CD14-positive monocyte (primary cell): Measurements from ENCODE around the gene HPGD. TPM values are rescaled to one million over a fixed set of nuclear protein-coding genes. Genes with fewer than 3 reads are reported as not detected.

Experiments used
- DNase-seq, 3 donors: peaks; one replicate each; pipeline ENCODE4 v3.0.0-alpha.2; 2011 to 2022
- H2AFZ ChIP-seq: 2 replicates; pipeline ENCODE4 v1.6.0; 2012; ENCODE audit warnings: mild to moderate bottlenecking, low read depth, low read length, inconsistent platforms; ENCODE audit not compliant: insufficient read depth, poor library complexity, severe bottlenecking
- H3K27ac ChIP-seq, 2 donors: 1 replicate in 1 of 2; 2 replicates in 1 of 2; pipeline ENCODE4 v1.5.1; 2012 to 2013; ENCODE audit warnings: low read length in 2 of 2, control low read depth in 1 of 2, inconsistent platforms in 1 of 2, low read depth in 1 of 2, mild to moderate bottlenecking in 1 of 2
- H3K27me3 ChIP-seq, 2 donors: one replicate each; pipeline versions ENCODE4 v1.6.0 to v1.6.1; 2011 to 2013; ENCODE audit warnings: low read length in 2 of 2; ENCODE audit not compliant: control insufficient read depth in 2 of 2, insufficient read depth in 2 of 2
- H3K36me3 ChIP-seq, 2 donors: replicated peaks in 1 of 2; 1 replicate in 1 of 2; 2 replicates in 1 of 2; pipeline versions ENCODE4 v1.5.1 to v1.6.1; 2012 to 2013; ENCODE audit warnings: low read length in 2 of 2, control low read depth in 1 of 2, inconsistent platforms in 1 of 2, mild to moderate bottlenecking in 1 of 2; ENCODE audit not compliant: insufficient read depth in 2 of 2, control insufficient read depth in 1 of 2
- H3K4me1 ChIP-seq, 2 donors: 1 replicate in 1 of 2; 2 replicates in 1 of 2; pipeline versions ENCODE4 v1.5.1 to v1.6.1; 2012 to 2013; ENCODE audit warnings: low read length in 2 of 2, control low read depth in 1 of 2, inconsistent platforms in 1 of 2, mild to moderate bottlenecking in 1 of 2, moderate library complexity in 1 of 2; ENCODE audit not compliant: insufficient read depth in 2 of 2, control insufficient read depth in 1 of 2
- H3K4me2 ChIP-seq: replicated peaks from 2 replicates; pipeline ENCODE3; 2012; ENCODE audit warnings: low read length, moderate library complexity, mild to moderate bottlenecking; ENCODE audit not compliant: poor library complexity, severe bottlenecking; ENCODE audit errors: extremely low read depth
- H3K4me3 ChIP-seq, 3 experiments: fragments of 200-600 bp in 1 of 3; sonication (generic) in 1 of 3; replicated peaks in 1 of 3; 1 replicate in 2 of 3; 2 replicates in 1 of 3; pipeline ENCODE4 v1.5.1; 2011 to 2013; ENCODE audit warnings: low read length in 3 of 3, mild to moderate bottlenecking in 3 of 3, control low read depth in 2 of 3, low read depth in 2 of 3, inconsistent platforms in 1 of 3, moderate library complexity in 1 of 3
- H3K79me2 ChIP-seq: 2 replicates; pipeline ENCODE4 v1.6.0; 2012; ENCODE audit warnings: mild to moderate bottlenecking, control low read depth, inconsistent platforms, low read length, moderate library complexity; ENCODE audit not compliant: insufficient read depth
- H3K9ac ChIP-seq: 2 replicates; pipeline ENCODE4 v1.6.0; 2017; ENCODE audit warnings: low read length, mild to moderate bottlenecking; ENCODE audit not compliant: insufficient read depth, poor library complexity, severe bottlenecking
- H3K9me3 ChIP-seq, 2 donors: replicated peaks in 1 of 2; 1 replicate in 1 of 2; 2 replicates in 1 of 2; pipeline versions ENCODE4 v1.5.1 to v1.6.1; 2012 to 2013; ENCODE audit warnings: low read length in 2 of 2, control low read depth in 1 of 2; ENCODE audit not compliant: control insufficient read depth in 1 of 2, insufficient read depth in 1 of 2
- H4K20me1 ChIP-seq: 2 replicates; pipeline ENCODE4 v1.6.0; 2012; ENCODE audit warnings: mild to moderate bottlenecking, low read length, control low read depth, moderate library complexity; ENCODE audit not compliant: insufficient read depth
- H3K27ac Mint-ChIP-seq, 7 donors: one replicate each; pipeline ENCODE4 v1.8.0; 2020; ENCODE audit warnings: mild to moderate bottlenecking in 7 of 7, mixed read lengths in 7 of 7, moderate library complexity in 6 of 7, inconsistent platforms in 2 of 7
- H3K27me3 Mint-ChIP-seq, 3 donors: one replicate each; pipeline ENCODE4 v1.8.0; 2021 to 2022; ENCODE audit warnings: low read depth in 3 of 3, mild to moderate bottlenecking in 3 of 3, mixed read lengths in 3 of 3, moderate library complexity in 3 of 3, inconsistent platforms in 1 of 3
- H3K36me3 Mint-ChIP-seq, 2 donors: one replicate each; pipeline ENCODE4 v1.8.0; 2020; ENCODE audit warnings: mixed read lengths in 2 of 2, inconsistent platforms in 1 of 2, mild to moderate bottlenecking in 1 of 2
- H3K4me1 Mint-ChIP-seq: one replicate; pipeline ENCODE4 v1.8.0; 2020; ENCODE audit warnings: mild to moderate bottlenecking, mixed read lengths
- H3K4me3 Mint-ChIP-seq, 2 donors: one replicate each; pipeline ENCODE4 v1.8.0; 2020; ENCODE audit warnings: mild to moderate bottlenecking in 2 of 2, mixed read lengths in 2 of 2, moderate library complexity in 1 of 2
- H3K9me3 Mint-ChIP-seq, 7 donors: one replicate each; pipeline ENCODE4 v1.8.0; 2020 to 2022; ENCODE audit warnings: mixed read lengths in 7 of 7, mild to moderate bottlenecking in 6 of 7, moderate library complexity in 6 of 7, inconsistent platforms in 2 of 7
- WGBS: methylation state at CpG from one replicate; pipeline ENCODE4 v1.1.5; 2013; ENCODE audit warnings: missing lambda C conversion rate; ENCODE audit not compliant: insufficient coverage; 5-methylcytosine and 5-hydroxymethylcytosine counted together
- intact Hi-C, 2 donors: fragments of 100-400 bp; cut with micrococcal nuclease; formaldehyde crosslinking; loops; one replicate each; pipeline versions ENCODE4 v1.15.0 to v1.15.1; 2023
- polyA plus RNA-seq, 3 donors: library from polyadenylated mRNA; depleted of rRNA in 1 of 3; unstranded in 2 of 3; stranded (reverse) in 1 of 3; fragments of 300-500 nt in 2 of 3; fragments of >200 nt in 1 of 3; fragmentation: Illumina TruSeq in 2 of 3; gene quantifications; 1 replicate in 2 of 3; 2 replicates in 1 of 3; pipeline ENCODE4 v1.2.3, GENCODE V29; 2012 to 2021
- TF ChIP-seq, protein P1 (sequence below): fragments of 200-600 bp; IDR thresholded peaks from one replicate; pipeline ENCODE4 v1.8.0; 2022; ENCODE audit warnings: antibody characterized with exemption, mild to moderate bottlenecking

Gene HPGD
- polyA plus RNA-seq, 3 donors: 0.17 to 2.3 (median 1.3) TPM

GRCh38 chr4:174559894-174560293, 37.6 kb upstream of the HPGD start:
- H3K4me3 ChIP-seq: no peak overlapping the region
- no peaks in the 10 kb centered on the region for H3K36me3 ChIP-seq
- TF ChIP-seq, protein P1, sequence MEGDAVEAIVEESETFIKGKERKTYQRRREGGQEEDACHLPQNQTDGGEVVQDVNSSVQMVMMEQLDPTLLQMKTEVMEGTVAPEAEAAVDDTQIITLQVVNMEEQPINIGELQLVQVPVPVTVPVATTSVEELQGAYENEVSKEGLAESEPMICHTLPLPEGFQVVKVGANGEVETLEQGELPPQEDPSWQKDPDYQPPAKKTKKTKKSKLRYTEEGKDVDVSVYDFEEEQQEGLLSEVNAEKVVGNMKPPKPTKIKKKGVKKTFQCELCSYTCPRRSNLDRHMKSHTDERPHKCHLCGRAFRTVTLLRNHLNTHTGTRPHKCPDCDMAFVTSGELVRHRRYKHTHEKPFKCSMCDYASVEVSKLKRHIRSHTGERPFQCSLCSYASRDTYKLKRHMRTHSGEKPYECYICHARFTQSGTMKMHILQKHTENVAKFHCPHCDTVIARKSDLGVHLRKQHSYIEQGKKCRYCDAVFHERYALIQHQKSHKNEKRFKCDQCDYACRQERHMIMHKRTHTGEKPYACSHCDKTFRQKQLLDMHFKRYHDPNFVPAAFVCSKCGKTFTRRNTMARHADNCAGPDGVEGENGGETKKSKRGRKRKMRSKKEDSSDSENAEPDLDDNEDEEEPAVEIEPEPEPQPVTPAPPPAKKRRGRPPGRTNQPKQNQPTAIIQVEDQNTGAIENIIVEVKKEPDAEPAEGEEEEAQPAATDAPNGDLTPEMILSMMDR: no peak
- Mint-ChIP-seq H3K4me3 (no peak overlapping the region), H3K27me3 (peaks cover 0 to 3% (median 0%) of the 10 kb centered on the region in 3 donors), H3K27ac (no peak overlapping the region), H3K9me3 (peaks cover 0 to 2% (median 1%) of the 10 kb centered on the region in 7 donors), H3K4me1 (no peaks in the 10 kb centered on the region), H3K36me3 (no peaks in the 10 kb centered on the region)
- no peak overlapping the region for H3K4me2 ChIP-seq
- no peaks in the 10 kb centered on the region for H4K20me1 ChIP-seq
- no peaks in the 10 kb centered on the region for H3K4me1 ChIP-seq
- H3K27me3 ChIP-seq: no peaks in the 10 kb centered on the region
- no peak overlapping the region for H2AFZ ChIP-seq
- no peak overlapping the region for H3K27ac ChIP-seq
- no peak for DNase-seq
- no CpG with 5 or more reads among the region's 2 CpGs for whole genome bisulfite sequencing
- intact Hi-C loops: no loop called here
- H3K79me2 ChIP-seq: no peaks in the 10 kb centered on the region
- no peak overlapping the region for H3K9ac ChIP-seq
- H3K9me3 ChIP-seq: no peaks in the 10 kb centered on the region

- no peaks in the 10 kb centered on the region for H3K27me3 ChIP-seq
- H3K9me3 ChIP-seq: peaks cover 0 to 8% of the 10 kb centered on the region in 2 donors
- no peaks in the 10 kb centered on the region for H4K20me1 ChIP-seq
- H3K27me3 Mint-ChIP-seq: peaks cover 0 to 3% (median 0%) of the 10 kb centered on the region in 3 donors
- no peaks in the 10 kb centered on the region for H3K36me3 ChIP-seq
- intact Hi-C loops: no loop called here
- no peaks in the 10 kb centered on the region for H3K4me1 ChIP-seq
- H2AFZ ChIP-seq: no peak overlapping the region
- WGBS: no CpG with 5 or more reads among the region's 4 CpGs
- no peak overlapping the region for H3K4me3 ChIP-seq
- no peak overlapping the region for H3K27ac Mint-ChIP-seq
- H3K79me2 ChIP-seq: no peaks in the 10 kb centered on the region
- peaks cover 3 to 14% (median 7%) of the 10 kb centered on the region in 7 donors for H3K9me3 Mint-ChIP-seq
- H3K27ac ChIP-seq: no peak overlapping the region
- TF ChIP-seq, protein P1: no peak
- no peak for DNase-seq
- H3K4me1 Mint-ChIP-seq: no peaks in the 10 kb centered on the region
- no peaks in the 10 kb centered on the region for H3K36me3 Mint-ChIP-seq
- H3K9ac ChIP-seq: no peak overlapping the region
- no peak overlapping the region for H3K4me2 ChIP-seq
- no peak overlapping the region for H3K4me3 Mint-ChIP-seq
These were observed 33.7 kb upstream of the HPGD start for GRCh38 chr4:174555789-174556630.
